Measurements from ENCODE around the gene CPA3.

Gene CPA3

GRCh38 chr3:148922467-148922866 is 57.4 kb downstream of the CPA3 start:
- no peak for DNase-seq (ENCODE audit: low spot score)

- no peak for DNase-seq (ENCODE audit: low spot score)
These were observed 58.5 kb downstream of the CPA3 start for GRCh38 chr3:148923592-148923991.

GRCh38 chr3:148924562-148924961 is 59.5 kb downstream of the CPA3 start:
- no peak for DNase-seq (ENCODE audit: low spot score)

- no peak for DNase-seq (ENCODE audit: low spot score)
These were observed 60.7 kb downstream of the CPA3 start for GRCh38 chr3:148925845-148926244.

GRCh38 chr3:148930752-148931151 is 65.7 kb downstream of the CPA3 start:
- peak; percentile 27 for DNase-seq (ENCODE audit: low spot score)

GRCh38 chr3:148931574-148931973 is 66.5 kb downstream of the CPA3 start:
- no peak for DNase-seq (ENCODE audit: low spot score)

GRCh38 chr3:148932972-148933371 is 67.9 kb downstream of the CPA3 start:
- no peak for DNase-seq (ENCODE audit: low spot score)

GRCh38 chr3:148937467-148938255 is 72.6 kb downstream of the CPA3 start:
- no peak for DNase-seq (ENCODE audit: low spot score)

- DNase-seq (ENCODE audit: low spot score): no peak
These were observed 73.2 kb downstream of the CPA3 start for GRCh38 chr3:148938306-148938705.

GRCh38 chr3:148938936-148939335 is 73.8 kb downstream of the CPA3 start:
- no peak for DNase-seq (ENCODE audit: low spot score)

- no peak for DNase-seq (ENCODE audit: low spot score)
These were observed 75.9 kb downstream of the CPA3 start for GRCh38 chr3:148940983-148941382.

- DNase-seq (ENCODE audit: low spot score): peak; percentile 78
These were observed 78.6 kb downstream of the CPA3 start for GRCh38 chr3:148943506-148944205.

GRCh38 chr3:148945116-148945515 is 80.0 kb downstream of the CPA3 start:
- no peak for DNase-seq (ENCODE audit: low spot score)
